GM12872 (cell line): ENCODE measurements around the gene LIN28A.

Source experiments
- TF ChIP-seq, protein P1 (sequence below): IDR thresholded peaks from 3 replicates; pipeline ENCODE4 v1.5.1; 2011; ENCODE audit warnings: low read depth, mild to moderate bottlenecking, low read length, moderate library complexity; ENCODE audit not compliant: insufficient read depth

LIN28A gene

DNA sequence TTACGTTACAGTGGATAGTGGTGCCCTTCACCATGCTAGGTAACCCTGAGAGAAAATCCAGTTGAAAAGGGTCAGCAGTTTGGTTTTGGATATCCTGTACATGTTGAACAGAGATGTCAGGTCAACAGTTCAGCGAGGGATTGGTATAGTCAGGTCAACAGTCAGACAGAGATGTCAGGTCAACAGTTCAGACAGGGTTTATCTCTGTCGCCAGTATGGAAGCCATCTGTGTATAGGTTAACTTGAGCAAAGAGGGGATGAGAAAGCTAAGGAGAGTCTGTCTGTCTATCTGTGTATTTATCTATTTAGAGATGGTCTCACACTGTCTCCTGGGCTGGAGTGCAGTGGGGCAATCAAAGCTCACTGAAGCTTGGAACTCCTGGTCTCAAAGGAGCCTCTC is 39.3 kb downstream of the LIN28A start:
- TF ChIP-seq, protein P1, sequence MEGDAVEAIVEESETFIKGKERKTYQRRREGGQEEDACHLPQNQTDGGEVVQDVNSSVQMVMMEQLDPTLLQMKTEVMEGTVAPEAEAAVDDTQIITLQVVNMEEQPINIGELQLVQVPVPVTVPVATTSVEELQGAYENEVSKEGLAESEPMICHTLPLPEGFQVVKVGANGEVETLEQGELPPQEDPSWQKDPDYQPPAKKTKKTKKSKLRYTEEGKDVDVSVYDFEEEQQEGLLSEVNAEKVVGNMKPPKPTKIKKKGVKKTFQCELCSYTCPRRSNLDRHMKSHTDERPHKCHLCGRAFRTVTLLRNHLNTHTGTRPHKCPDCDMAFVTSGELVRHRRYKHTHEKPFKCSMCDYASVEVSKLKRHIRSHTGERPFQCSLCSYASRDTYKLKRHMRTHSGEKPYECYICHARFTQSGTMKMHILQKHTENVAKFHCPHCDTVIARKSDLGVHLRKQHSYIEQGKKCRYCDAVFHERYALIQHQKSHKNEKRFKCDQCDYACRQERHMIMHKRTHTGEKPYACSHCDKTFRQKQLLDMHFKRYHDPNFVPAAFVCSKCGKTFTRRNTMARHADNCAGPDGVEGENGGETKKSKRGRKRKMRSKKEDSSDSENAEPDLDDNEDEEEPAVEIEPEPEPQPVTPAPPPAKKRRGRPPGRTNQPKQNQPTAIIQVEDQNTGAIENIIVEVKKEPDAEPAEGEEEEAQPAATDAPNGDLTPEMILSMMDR = no peak

DNA sequence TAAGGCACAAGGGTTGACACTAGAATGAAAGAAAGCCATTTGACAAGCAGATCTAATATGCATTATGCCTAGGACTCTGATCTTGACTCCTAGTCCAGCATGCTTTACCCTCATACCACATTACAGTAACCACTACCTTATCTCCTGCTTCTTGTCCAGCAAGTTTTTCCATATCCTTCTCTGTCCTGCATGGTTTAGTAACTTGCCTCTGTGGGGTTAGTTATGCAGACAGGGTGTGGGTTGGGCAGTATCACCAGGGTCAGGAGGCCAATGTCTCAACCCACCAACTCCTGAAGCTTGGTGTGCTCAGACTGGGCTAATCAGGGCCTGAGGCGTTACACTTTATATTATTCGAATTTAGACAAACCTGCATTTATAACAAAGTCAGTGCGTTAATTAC is 40.3 kb downstream of the LIN28A start:
- TF ChIP-seq, protein P1 = no peak

DNA sequence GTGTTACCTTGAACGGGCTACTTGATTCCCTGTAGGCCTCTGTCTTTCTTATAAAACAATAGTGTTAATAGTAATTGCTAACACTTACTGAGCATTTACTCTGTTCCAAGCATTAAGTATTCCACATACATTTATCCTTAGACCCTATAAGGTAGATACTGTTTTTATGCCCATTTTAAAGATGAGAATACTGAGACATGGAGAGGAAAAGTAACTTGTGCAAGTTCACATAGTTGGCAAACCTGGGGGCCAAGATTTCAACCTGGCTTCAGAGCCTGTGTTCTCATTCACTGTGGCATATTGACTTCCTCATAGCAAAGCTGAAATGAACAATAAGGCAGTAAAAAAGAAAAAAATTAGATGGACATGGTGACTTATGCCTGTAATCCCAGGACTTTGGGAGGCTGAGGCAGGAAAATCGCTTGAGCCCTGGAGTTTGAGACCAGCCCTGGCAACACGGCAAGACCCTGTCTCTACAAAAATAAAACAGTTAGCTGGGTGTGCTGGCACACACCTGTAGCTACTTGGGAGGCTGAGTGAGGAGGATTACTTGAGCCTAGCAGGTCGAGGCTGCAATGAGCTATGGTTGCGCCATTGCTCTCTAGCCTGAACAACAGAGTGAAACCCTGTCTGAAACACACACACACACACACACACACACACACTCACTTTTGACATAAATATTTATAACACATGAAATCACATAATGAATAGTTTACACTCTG is 42.0 kb downstream of the LIN28A start:
- TF ChIP-seq, protein P1 = no peak

DNA sequence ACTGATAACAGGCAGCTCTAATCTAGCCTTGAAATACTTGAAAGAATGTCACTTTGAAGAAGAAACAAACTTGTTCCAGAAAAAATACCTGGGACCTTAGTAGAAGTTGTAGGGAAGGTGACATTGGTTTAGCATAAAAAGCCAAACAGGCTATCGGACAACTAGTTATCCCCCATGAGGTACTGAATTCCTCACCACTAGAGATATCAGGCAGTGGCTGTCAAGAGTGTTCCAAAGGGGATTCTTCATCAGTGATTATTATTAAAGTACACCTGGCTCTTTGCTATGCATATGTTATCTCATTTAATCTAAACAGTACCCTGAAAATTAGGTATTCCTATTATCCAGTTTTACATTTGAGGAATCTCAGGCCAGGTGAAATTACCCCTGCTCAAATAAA is 48.5 kb downstream of the LIN28A start:
- TF ChIP-seq, protein P1 = no peak

DNA sequence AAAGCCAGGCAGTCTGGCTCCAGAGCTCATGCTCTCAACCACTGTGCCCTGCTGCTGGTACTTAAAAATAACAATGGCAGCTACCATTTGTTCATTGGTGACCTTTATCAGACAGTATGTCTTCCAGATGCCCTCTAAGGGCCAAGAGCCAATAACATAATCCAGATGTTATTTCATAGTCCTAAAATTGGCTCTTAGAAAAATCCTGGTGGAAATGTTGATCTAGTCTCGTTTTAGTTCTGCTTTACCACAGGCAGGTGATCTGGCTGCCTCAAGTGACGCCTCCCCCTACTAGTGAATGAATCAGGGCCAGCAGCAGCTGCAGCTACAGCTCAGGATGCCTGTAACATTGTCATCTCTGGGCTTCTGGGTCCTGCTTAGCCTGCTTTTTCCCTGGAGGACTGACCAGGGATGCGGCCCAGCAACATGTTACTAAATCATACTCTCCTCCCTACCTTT is 49.0 kb downstream of the LIN28A start:
- TF ChIP-seq, protein P1 = no peak

DNA sequence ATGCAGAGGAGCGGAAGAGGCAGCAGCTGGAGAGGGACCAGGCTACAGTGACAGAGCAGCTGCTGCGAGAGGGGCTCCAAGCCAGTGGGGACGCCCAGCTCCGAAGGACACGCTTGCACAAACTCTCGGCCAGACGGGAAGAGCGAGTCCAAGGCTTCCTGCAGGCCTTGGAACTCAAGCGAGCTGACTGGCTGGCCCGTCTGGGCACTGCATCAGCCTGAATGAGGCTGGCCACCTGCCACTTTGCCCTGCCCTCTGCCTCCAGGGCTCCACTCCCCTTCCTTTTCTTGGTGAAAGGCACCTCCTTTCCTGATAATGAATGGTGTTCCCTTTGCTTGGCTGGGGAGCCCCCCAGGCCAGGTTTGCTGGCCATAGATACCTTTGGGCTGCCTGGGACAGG is 58.3 kb downstream of the LIN28A start:
- TF ChIP-seq, protein P1 = no peak

DNA sequence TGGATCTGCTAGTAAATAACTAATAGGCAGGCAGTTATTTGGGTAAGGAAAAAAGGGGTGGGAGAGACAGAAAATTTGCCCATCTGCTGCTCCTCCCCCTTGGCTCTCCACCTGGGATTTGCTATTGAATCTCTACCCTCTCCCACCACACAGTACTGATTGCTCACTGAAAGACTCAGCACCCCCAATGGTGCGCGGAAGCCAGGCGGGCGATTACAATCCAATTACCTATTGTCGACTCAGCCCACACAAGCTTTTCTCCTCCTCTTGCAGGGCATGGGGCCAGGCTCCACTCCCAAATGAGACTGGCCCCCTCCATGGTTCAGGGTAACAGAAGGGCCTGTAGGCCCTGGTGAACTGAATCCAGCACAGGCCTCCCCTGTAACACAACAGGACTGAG is 58.9 kb downstream of the LIN28A start:
- TF ChIP-seq, protein P1 = no peak
